ENCODE results near the gene ANKMY1.

DNA sequence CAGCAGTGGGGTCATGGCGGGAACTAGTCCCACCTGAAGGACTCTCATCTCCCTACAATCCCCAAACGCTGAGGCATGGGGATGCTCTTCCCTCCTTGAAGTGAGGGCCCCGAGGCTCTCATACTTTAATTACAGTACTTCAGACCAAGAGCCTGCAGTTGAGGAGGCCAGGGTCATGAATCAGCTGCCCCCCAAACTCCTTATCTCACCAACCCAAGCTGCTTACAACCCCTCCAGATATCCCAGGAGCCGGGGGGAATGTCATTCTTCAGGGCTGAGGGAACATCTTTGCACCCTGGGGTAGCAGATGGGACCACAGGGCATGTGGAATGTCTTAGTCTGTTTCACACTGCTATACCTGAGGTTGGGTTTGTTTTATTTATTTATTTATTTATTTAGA lies 26.0 kb upstream of the ANKMY1 start:
- TF ChIP-seq, protein P1, sequence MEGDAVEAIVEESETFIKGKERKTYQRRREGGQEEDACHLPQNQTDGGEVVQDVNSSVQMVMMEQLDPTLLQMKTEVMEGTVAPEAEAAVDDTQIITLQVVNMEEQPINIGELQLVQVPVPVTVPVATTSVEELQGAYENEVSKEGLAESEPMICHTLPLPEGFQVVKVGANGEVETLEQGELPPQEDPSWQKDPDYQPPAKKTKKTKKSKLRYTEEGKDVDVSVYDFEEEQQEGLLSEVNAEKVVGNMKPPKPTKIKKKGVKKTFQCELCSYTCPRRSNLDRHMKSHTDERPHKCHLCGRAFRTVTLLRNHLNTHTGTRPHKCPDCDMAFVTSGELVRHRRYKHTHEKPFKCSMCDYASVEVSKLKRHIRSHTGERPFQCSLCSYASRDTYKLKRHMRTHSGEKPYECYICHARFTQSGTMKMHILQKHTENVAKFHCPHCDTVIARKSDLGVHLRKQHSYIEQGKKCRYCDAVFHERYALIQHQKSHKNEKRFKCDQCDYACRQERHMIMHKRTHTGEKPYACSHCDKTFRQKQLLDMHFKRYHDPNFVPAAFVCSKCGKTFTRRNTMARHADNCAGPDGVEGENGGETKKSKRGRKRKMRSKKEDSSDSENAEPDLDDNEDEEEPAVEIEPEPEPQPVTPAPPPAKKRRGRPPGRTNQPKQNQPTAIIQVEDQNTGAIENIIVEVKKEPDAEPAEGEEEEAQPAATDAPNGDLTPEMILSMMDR (IDR thresholded peaks at IDR 0.05; ENCODE audit: insufficient read depth, low read length) = no peak
- TF ChIP-seq POLR2AphosphoS5 (IDR thresholded peaks at IDR 0.05; ENCODE audit: low read depth) (no peak), GABPA (IDR thresholded peaks at IDR 0.05; ENCODE audit: low read depth) (no peak), SPI1 (IDR thresholded peaks at IDR 0.05; ENCODE audit: borderline replicate concordance, low read depth) (no peak)
